ENCODE results near the gene CCRL2. TPM values are rescaled to one million over a fixed set of nuclear protein-coding genes. Genes with fewer than 3 reads are reported as not detected.
"Not testable (repeated sequence)": the region's sequence is repeated elsewhere in the genome, so short reads cannot be mapped to it uniquely, and the experiment has no call there.

CCRL2 gene
- total RNA-seq, 2 donors from 2014 or later = 2.1 to 3.7 TPM

DNA sequence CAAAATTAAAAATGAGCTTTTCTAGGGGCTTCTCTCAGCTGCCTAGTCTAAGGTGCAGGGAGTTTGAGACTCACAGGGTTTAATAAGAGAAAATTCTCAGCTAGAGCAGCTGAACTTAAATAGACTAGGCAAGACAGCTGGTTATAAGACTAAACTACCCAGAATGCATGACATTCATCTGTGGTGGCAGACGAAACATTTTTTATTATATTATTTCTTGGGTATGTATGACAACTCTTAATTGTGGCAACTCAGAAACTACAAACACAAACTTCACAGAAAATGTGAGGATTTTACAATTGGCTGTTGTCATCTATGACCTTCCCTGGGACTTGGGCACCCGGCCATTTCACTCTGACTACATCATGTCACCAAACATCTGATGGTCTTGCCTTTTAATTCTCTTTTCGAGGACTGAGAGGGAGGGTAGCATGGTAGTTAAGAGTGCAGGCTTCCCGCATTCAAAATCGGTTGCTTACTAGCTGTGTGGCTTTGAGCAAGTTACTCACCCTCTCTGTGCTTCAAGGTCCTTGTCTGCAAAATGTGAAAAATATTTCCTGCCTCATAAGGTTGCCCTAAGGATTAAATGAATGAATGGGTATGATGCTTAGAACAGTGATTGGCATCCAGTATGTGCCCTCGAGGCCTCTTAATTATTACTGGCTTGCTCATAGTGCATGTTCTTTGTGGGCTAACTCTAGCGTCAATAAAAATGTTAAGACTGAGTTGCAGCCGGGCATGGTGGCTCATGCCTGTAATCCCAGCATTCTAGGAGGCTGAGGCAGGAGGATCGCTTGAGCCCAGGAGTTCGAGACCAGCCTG is 35.3 kb upstream of the CCRL2 start:
- peaks cover 54% of the 10 kb centered on the region for H3K4me1 Mint-ChIP-seq
- H3K36me3 Mint-ChIP-seq (ENCODE audit: low read depth) = no peaks in the 10 kb centered on the region
- ATAC-seq (replicated peaks) = no peak
- no peaks in the 10 kb centered on the region for H3K9me3 Mint-ChIP-seq
- H3K4me3 Mint-ChIP-seq = peak overlapping the region; percentile 68
- H3K27me3 Mint-ChIP-seq = peaks cover 5% of the 10 kb centered on the region
- H3K27ac Mint-ChIP-seq = peak overlapping the region; percentile 96

GRCh38 chr3:46372492-46373359 is 34.3 kb upstream of the CCRL2 start:
- Mint-ChIP-seq H3K9me3 (no peaks in the 10 kb centered on the region), H3K4me3 (peak overlapping the region; percentile 68), H3K27ac (no peak overlapping the region), H3K4me1 (peaks cover 52% of the 10 kb centered on the region), H3K27me3 (peaks cover 5% of the 10 kb centered on the region), H3K36me3 (ENCODE audit: low read depth) (no peaks in the 10 kb centered on the region)
- no peak for ATAC-seq (replicated peaks)

DNA sequence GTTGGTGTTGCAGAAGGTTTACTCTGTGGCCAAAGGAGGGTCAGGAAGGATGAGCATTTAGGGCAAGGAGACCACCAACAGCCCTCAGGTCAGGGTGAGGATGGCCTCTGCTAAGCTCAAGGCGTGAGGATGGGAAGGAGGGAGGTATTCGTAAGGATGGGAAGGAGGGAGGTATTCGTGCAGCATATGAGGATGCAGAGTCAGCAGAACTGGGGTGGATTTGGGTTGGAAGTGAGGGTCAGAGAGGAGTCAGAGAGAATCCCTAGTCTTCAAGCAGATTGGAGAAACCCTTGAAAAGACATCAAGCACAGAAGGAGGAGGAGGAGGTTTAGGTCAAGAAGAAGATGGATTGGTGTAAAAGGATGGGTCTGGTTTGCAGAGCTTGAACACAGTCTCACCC is 32.3 kb upstream of the CCRL2 start:
- Mint-ChIP-seq H3K36me3 (ENCODE audit: low read depth) (no peaks in the 10 kb centered on the region), H3K4me1 (peaks cover 37% of the 10 kb centered on the region), H3K27me3 (peaks cover 5% of the 10 kb centered on the region), H3K9me3 (no peaks in the 10 kb centered on the region), H3K27ac (no peak overlapping the region), H3K4me3 (peak overlapping the region; percentile 2)
- no peak for ATAC-seq (replicated peaks)

DNA sequence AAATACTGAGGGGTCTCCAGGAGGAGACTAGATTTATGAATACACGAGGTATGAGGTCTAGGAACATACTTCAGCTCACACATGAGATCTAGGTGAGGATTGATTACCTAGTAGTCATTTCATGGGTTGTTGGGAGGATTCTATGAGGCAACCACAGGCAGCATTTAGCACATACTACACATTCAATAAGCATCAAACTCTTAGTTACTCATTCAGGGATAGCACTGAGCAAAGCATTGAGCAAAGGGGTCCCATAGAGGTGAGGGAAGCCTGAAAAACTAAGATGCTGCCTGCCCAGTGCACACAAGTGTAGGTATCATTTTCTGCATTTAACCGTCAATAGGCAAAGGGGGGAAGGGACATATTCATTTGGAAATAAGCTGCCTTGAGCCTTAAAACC is 31.8 kb upstream of the CCRL2 start:
- H3K27me3 Mint-ChIP-seq = peaks cover 5% of the 10 kb centered on the region
- ATAC-seq (replicated peaks) = peak; percentile 65
- H3K27ac Mint-ChIP-seq = peak overlapping the region; percentile 15
- no peaks in the 10 kb centered on the region for H3K36me3 Mint-ChIP-seq (ENCODE audit: low read depth)
- peaks cover 32% of the 10 kb centered on the region for H3K4me1 Mint-ChIP-seq
- peak overlapping the region; percentile 2 for H3K4me3 Mint-ChIP-seq
- no peaks in the 10 kb centered on the region for H3K9me3 Mint-ChIP-seq

DNA sequence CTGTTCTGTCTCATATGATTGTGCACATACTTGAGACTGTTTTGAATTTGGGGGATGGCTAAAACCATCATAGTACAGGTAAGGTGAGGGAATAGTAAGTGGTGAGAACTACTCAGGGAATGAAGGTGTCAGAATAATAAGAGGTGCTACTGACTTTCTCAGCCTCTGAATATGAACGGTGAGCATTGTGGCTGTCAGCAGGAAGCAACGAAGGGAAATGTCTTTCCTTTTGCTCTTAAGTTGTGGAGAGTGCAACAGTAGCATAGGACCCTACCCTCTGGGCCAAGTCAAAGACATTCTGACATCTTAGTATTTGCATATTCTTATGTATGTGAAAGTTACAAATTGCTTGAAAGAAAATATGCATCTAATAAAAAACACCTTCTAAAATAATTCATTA is 31.2 kb upstream of the CCRL2 start:
- H3K4me3 Mint-ChIP-seq = peak overlapping the region; percentile 2
- peaks cover 31% of the 10 kb centered on the region for H3K4me1 Mint-ChIP-seq
- peaks cover 5% of the 10 kb centered on the region for H3K27me3 Mint-ChIP-seq
- H3K27ac Mint-ChIP-seq = peak overlapping the region; percentile 15
- H3K36me3 Mint-ChIP-seq (ENCODE audit: low read depth) = no peaks in the 10 kb centered on the region
- no peak for ATAC-seq (replicated peaks)
- no peaks in the 10 kb centered on the region for H3K9me3 Mint-ChIP-seq

- no peak overlapping the region for H3K4me3 Mint-ChIP-seq
- H3K27ac Mint-ChIP-seq = no peak overlapping the region
- ATAC-seq (replicated peaks) = no peak
- no peaks in the 10 kb centered on the region for H3K9me3 Mint-ChIP-seq
- peaks cover 31% of the 10 kb centered on the region for H3K4me1 Mint-ChIP-seq
- H3K36me3 Mint-ChIP-seq (ENCODE audit: low read depth) = no peaks in the 10 kb centered on the region
- H3K27me3 Mint-ChIP-seq = peaks cover 5% of the 10 kb centered on the region
Measured at GRCh38 chr3:46378426-46378942, 28.6 kb upstream of the CCRL2 start.

DNA sequence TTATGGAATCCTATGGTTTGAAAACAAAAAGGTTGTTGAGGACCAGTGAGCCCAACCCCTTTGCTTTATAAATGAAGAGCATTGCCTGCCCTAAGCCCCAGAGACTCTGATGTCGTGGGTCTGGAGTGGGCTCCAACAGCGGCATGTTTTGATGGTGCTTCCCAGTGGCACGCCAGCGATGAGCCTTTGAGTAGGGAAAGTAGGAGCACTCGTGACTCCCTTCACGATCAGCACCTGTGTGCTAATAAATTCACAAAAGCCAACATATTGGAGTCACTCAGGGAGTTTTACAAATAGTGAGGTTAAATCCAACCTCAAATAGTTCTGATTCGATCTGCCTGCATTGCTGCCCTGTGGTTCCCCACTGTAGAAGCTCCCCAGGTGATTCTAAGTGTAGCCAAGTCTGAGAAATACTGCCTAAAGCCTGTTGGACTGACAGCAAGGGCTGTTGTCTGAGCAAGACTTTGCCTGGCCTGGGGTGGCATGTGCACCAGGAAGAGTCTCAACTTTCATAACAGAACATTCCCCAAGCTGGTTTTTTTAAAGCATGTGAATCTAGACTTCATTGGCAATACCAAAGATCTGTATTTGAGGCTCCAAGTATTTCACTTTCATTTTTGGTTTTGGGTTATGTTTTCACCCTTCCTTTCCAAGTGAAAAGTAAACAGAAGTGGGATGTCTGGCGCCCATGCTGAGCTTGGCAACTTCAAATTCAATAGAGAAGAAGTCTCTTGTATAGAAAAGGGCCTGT is 26.4 kb upstream of the CCRL2 start:
- H3K36me3 Mint-ChIP-seq (ENCODE audit: low read depth) = no peaks in the 10 kb centered on the region
- H3K9me3 Mint-ChIP-seq = no peaks in the 10 kb centered on the region
- peaks cover 4% of the 10 kb centered on the region for H3K27me3 Mint-ChIP-seq
- H3K4me1 Mint-ChIP-seq = peaks cover 16% of the 10 kb centered on the region
- peak; percentile 21 for ATAC-seq (replicated peaks)
- no peak overlapping the region for H3K4me3 Mint-ChIP-seq
- H3K27ac Mint-ChIP-seq = no peak overlapping the region

DNA sequence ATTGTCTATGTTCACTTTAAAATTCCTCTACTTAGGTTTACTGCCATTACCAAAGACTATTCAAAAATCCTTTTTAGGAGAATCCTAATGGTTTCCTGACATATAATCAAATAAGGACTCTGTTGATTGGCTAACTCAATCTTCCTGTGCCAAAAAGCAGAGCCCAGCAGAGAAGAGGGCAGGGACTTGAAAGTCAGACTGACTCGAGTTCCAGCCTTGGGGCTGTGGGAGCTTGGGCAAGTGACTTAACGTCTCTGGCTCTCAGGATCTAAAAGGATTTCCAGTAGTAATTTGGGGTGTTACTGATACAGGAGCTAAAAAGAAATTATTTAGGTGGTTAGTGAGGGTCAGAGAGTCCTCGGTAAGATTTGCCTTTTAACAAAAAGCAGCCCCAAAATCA is 25.4 kb upstream of the CCRL2 start:
- no peak for ATAC-seq (replicated peaks)
- Mint-ChIP-seq H3K9me3 (no peaks in the 10 kb centered on the region), H3K4me1 (peaks cover 13% of the 10 kb centered on the region), H3K27ac (no peak overlapping the region), H3K27me3 (peaks cover 4% of the 10 kb centered on the region), H3K36me3 (ENCODE audit: low read depth) (no peaks in the 10 kb centered on the region), H3K4me3 (no peak overlapping the region)

GRCh38 chr3:46383211-46383950 is 23.7 kb upstream of the CCRL2 start:
- no peak for ATAC-seq (replicated peaks)
- H3K27me3 Mint-ChIP-seq = peaks cover 4% of the 10 kb centered on the region
- no peaks in the 10 kb centered on the region for H3K9me3 Mint-ChIP-seq
- H3K36me3 Mint-ChIP-seq (ENCODE audit: low read depth) = no peaks in the 10 kb centered on the region
- H3K27ac Mint-ChIP-seq = no peak overlapping the region
- no peak overlapping the region for H3K4me3 Mint-ChIP-seq
- peaks cover 9% of the 10 kb centered on the region for H3K4me1 Mint-ChIP-seq

GRCh38 chr3:46383951-46384330 is 23.1 kb upstream of the CCRL2 start:
- H3K27me3 Mint-ChIP-seq = peaks cover 4% of the 10 kb centered on the region
- no peaks in the 10 kb centered on the region for H3K9me3 Mint-ChIP-seq
- H3K36me3 Mint-ChIP-seq (ENCODE audit: low read depth) = no peaks in the 10 kb centered on the region
- no peak overlapping the region for H3K4me3 Mint-ChIP-seq
- H3K4me1 Mint-ChIP-seq = peaks cover 8% of the 10 kb centered on the region
- H3K27ac Mint-ChIP-seq = no peak overlapping the region
- ATAC-seq (replicated peaks) = no peak

- Mint-ChIP-seq H3K27me3 (peaks cover 4% of the 10 kb centered on the region), H3K36me3 (ENCODE audit: low read depth) (no peaks in the 10 kb centered on the region), H3K4me3 (no peak overlapping the region), H3K27ac (no peak overlapping the region), H3K4me1 (peaks cover 1% of the 10 kb centered on the region), H3K9me3 (no peaks in the 10 kb centered on the region)
- peak; percentile 66 for ATAC-seq (replicated peaks)
Measured at GRCh38 chr3:46386205-46386604, 20.9 kb upstream of the CCRL2 start.

- H3K36me3 Mint-ChIP-seq (ENCODE audit: low read depth); H3K27ac Mint-ChIP-seq; ATAC-seq (replicated peaks); H3K9me3 Mint-ChIP-seq; H3K27me3 Mint-ChIP-seq; H3K4me3 Mint-ChIP-seq; H3K4me1 Mint-ChIP-seq: not testable (repeated sequence)
Measured at GRCh38 chr3:46388847-46389246, 18.2 kb upstream of the CCRL2 start.

DNA sequence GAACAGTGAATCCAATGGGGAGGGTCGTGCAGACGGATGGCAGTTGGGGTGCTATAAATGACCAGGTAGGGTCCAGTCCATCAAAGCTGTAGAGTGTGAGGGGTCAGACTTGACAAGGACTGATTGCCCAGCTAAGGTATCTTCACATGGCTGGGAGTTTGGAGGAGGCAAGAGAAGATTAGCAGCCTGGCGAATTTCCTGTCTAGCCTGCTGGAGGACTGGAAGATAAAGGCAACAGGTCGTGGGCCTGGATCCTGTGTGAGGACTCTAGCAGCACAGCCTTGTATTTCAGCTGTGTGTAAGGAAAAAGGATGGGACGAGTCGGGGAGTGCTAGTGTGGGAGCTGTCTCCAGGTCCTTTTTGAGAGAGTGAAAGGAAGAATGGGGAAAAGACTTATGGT is 17.8 kb upstream of the CCRL2 start:
- H3K27ac Mint-ChIP-seq = no peak overlapping the region
- no peaks in the 10 kb centered on the region for H3K4me1 Mint-ChIP-seq
- H3K9me3 Mint-ChIP-seq = no peaks in the 10 kb centered on the region
- no peak overlapping the region for H3K4me3 Mint-ChIP-seq
- H3K36me3 Mint-ChIP-seq (ENCODE audit: low read depth) = no peaks in the 10 kb centered on the region
- peaks cover 4% of the 10 kb centered on the region for H3K27me3 Mint-ChIP-seq
- no peak for ATAC-seq (replicated peaks)

GRCh38 chr3:46391526-46391925 is 15.5 kb upstream of the CCRL2 start:
- H3K4me3 Mint-ChIP-seq; ATAC-seq (replicated peaks): not testable (repeated sequence)

More at GRCh38 chr3:46391526-46391925, 15.5 kb upstream of the CCRL2 start:
- not testable (repeated sequence) for H3K9me3 Mint-ChIP-seq; H3K4me1 Mint-ChIP-seq; H3K27me3 Mint-ChIP-seq; H3K36me3 Mint-ChIP-seq (ENCODE audit: low read depth); H3K27ac Mint-ChIP-seq

Data from activated T-helper 17 cell treated with anti-CD3 and anti-CD28 coated beads, Interleukin-2, amount 50 U/mL, for 72 hours (primary cell).